Measurements from ENCODE around the gene DCDC2.
A peak's percentile ranks its signal among the peaks of the same experiment; 100 is the strongest.
"Not testable (repeated sequence)": the region's sequence is repeated elsewhere in the genome, so short reads cannot be mapped to it uniquely, and the experiment has no call there.

DCDC2 gene

GRCh38 chr6:24357336-24358218 is at the start of gene DCDC2:
Gene DCDC2, minus strand, starts transcription at chr6:24358059. Its CDS starts 309 bp downstream, at chr6:24357750.
- DNase-seq (ENCODE audit: low spot score) = no peak
- Histone ChIP-seq H3K27ac (no peak within 1 kb of the TSS), H3K4me3 (peak within 1 kb of the TSS; percentile 55)
- TF ChIP-seq, protein P1, sequence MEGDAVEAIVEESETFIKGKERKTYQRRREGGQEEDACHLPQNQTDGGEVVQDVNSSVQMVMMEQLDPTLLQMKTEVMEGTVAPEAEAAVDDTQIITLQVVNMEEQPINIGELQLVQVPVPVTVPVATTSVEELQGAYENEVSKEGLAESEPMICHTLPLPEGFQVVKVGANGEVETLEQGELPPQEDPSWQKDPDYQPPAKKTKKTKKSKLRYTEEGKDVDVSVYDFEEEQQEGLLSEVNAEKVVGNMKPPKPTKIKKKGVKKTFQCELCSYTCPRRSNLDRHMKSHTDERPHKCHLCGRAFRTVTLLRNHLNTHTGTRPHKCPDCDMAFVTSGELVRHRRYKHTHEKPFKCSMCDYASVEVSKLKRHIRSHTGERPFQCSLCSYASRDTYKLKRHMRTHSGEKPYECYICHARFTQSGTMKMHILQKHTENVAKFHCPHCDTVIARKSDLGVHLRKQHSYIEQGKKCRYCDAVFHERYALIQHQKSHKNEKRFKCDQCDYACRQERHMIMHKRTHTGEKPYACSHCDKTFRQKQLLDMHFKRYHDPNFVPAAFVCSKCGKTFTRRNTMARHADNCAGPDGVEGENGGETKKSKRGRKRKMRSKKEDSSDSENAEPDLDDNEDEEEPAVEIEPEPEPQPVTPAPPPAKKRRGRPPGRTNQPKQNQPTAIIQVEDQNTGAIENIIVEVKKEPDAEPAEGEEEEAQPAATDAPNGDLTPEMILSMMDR (IDR thresholded peaks at IDR 0.05) = no peak

- TF ChIP-seq, protein P1 (IDR thresholded peaks at IDR 0.05) = no peak
- no peak for DNase-seq (ENCODE audit: low spot score)
- H3K4me3 ChIP-seq = no peak overlapping the region
- no peak overlapping the region for H3K27ac ChIP-seq
Measured at GRCh38 chr6:24405262-24405661, 47.4 kb upstream of the DCDC2 start.

DNA sequence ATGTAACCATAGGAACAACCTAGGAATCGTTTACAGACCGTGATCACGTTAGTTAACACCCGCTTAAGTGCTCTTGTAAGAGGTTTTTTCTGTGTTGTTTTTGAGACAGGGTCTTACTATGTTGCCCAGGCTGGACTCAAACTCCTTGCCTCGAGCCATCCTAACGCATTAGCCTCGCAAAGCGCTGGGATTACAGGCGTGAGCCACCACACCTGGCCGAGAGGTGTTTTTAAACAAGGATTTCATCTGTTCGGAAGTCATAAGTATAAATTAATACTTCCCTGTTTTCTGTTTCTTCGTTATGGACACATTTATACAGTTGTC is 45.6 kb upstream of the DCDC2 start:
- Histone ChIP-seq H3K27ac (peak overlapping the region; percentile 47 to 84), H3K4me3 (peak overlapping the region; percentile 93)
- DNase-seq (ENCODE audit: low spot score) = no peak
- TF ChIP-seq, protein P1 (IDR thresholded peaks at IDR 0.05) = no peak

DNA sequence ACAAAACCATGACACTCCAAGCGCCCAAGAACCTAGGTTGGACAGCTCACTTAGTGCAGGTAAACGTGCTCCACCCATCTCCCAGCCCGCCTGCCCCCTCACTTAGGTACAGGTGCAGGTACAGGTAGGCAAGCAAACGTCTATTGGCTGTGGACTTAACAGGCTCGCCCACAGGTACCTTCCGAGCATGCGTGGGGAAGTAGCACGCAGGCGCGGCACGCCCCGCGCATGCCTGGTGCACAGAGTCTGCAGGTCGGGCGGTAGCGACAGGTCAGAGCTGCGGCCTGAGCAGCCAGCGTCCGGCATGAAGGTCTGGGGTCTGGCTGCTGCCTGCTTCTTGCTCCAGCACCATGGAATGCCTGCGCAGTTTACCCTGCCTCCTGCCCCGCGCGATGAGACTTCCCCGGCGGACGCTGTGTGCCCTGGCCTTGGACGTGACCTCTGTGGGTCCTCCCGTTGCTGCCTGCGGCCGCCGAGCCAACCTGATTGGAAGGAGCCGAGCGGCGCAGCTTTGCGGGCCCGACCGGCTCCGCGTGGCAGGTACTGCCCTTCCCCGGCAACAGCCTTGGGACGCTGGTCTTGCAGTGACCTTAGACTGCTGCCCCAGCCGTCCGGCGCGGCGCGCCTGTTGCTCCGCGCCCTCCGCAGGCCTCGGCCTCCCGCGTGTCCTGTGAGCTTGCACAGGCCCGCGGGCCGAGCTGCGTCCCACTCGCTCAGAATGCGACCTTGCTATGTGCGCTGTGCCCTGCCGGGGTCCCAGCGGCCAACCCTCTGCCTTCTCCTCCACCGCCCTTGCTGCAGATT is 45.0 kb upstream of the DCDC2 start, which contains the start of gene MRS2:
TSS of gene MRS2 (plus strand) at position 240 of the 804 bp plus-strand sequence. CDS start at position 351, 111 bp downstream.
- TF ChIP-seq, protein P1 (IDR thresholded peaks at IDR 0.05) = no peak
- H3K27ac ChIP-seq = peak within 1 kb of the TSS; percentile 47 to 84
- peak within 1 kb of the TSS; percentile 93 for H3K4me3 ChIP-seq
- peak; percentile 80 for DNase-seq (ENCODE audit: low spot score)

DNA sequence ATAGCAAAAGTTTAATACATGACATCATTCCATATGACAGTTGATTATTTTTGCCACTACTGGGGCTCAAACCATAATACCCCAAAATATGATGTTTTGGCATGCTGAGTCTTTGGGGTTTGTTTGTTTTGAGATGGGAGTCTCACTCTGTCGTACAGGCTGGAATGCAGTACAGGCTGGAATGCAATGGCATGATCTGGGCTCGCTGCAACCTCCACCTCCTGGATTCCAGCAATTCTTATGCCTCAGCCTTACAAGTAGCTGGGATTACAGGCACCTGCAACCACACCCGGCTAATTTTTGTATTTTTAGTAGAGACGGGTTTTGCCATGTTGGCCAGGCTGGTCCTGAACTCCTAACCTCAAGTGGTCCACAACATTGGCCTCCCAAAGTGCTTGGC is 43.6 kb upstream of the DCDC2 start:
- DNase-seq (ENCODE audit: low spot score) = no peak

DNA sequence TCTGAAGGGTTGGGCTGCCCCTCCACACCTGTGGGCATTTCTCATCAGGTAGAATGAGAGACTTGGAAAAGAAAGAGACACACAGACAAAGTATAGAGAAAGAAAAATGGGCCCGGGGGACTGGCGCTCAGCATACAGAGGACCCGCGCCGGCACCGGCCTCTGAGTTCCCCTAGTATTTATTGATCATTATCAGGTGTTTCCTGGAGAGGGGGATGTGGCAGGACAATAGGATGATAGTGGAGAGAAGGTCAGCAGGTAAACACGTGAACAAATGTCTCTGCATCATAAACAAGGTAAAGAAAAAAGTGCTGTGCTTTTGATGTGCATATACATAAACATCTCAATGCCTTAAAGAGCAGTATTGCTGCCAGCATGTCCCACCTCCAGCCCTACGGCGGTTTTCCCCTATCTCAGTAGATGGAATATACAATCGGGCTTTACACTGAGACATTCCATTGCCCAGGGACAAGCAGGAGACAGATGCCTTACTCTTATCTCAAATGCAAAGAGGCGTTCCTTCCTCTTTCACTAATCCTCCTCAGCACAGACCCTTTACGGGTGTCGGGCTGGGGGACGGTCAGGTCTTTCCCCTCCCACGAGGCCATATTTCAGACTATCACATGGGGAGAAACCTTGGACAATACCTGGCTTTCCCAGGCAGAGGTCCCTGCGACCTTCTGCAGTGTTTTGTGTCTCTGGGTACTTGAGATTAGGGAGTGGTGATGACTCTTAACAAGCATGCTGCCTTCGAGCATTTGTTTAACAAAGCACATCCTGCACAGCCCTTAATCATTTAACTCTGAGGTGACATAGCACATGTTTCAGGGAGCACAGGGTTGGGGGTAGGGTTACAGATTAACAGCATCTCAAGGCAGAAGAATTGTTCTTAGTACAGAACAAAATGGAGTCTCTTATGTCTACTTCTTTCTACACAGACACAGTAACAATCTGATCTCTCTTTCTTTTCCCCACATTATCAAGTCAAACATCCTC is 42.5 kb upstream of the DCDC2 start:
- not testable (repeated sequence) for H3K27ac ChIP-seq; H3K4me3 ChIP-seq; DNase-seq (ENCODE audit: low spot score)

More for the DNA sequence above, 43.6 kb upstream of the DCDC2 start:
- TF ChIP-seq, protein P1 (IDR thresholded peaks at IDR 0.05) = no peak
- Histone ChIP-seq H3K27ac (no peak overlapping the region), H3K4me3 (no peak overlapping the region)
